ENCODE results near the gene ITFG2.
"Not testable (repeated sequence)": the region's sequence is repeated elsewhere in the genome, so short reads cannot be mapped to it uniquely, and the experiment has no call there.

The ITFG2 gene

DNA sequence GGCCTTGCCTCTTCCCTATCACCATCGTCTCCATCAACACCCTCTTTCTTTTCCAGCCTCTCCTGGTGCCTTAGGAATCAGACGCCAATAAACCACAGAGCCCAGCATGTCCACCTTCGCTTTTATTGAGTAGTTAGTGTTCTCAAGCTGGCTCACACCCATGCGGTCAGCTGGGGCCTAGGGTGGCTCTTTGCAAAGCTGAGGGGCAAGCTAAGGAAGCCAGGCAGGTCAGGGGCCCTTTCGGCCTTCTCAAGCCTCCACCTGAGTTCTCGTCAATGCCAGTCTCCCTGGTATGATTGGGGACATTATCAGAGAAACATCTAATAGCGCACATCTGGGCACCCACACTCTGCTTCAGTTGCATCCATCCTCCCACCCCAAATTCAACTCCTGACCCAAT is 45.1 kb downstream of the ITFG2 start:
- TF ChIP-seq, protein P1, sequence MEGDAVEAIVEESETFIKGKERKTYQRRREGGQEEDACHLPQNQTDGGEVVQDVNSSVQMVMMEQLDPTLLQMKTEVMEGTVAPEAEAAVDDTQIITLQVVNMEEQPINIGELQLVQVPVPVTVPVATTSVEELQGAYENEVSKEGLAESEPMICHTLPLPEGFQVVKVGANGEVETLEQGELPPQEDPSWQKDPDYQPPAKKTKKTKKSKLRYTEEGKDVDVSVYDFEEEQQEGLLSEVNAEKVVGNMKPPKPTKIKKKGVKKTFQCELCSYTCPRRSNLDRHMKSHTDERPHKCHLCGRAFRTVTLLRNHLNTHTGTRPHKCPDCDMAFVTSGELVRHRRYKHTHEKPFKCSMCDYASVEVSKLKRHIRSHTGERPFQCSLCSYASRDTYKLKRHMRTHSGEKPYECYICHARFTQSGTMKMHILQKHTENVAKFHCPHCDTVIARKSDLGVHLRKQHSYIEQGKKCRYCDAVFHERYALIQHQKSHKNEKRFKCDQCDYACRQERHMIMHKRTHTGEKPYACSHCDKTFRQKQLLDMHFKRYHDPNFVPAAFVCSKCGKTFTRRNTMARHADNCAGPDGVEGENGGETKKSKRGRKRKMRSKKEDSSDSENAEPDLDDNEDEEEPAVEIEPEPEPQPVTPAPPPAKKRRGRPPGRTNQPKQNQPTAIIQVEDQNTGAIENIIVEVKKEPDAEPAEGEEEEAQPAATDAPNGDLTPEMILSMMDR (IDR thresholded peaks at IDR 0.05; ENCODE audit: extremely low read depth, insufficient read depth, missing control alignments) = no peak
- in situ Hi-C loops (cut with MboI; ENCODE audit: low pct_unique_long_range_greater_than_20kb, low sequenced_read_pairs, unreplicated experiment) = no loop called here
- DNase-seq (ENCODE audit: low spot score) = no peak

DNA sequence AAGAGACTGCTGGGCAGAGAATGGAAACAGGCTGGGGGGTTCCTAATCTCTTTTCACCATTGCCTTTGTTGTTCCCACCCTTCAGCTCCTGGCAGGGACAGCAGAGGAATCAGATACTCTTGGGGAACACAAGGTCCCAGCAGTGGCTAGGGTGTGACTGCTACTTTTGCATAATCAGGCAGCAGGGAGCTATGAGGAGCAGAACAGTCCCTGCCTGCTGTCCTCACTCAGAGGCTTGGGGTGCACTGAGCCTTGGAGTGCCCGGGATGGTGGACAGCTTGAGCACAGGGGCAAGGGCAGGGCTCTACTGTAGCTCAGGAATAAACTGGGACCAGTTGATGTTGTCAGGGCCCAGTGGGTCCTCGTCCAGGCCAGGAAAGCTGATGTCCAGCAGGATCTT is 45.9 kb downstream of the ITFG2 start:
- DNase-seq (ENCODE audit: low spot score) = no peak
- TF ChIP-seq, protein P1 (IDR thresholded peaks at IDR 0.05; ENCODE audit: extremely low read depth, insufficient read depth, missing control alignments) = no peak
- in situ Hi-C loops (cut with MboI; ENCODE audit: low pct_unique_long_range_greater_than_20kb, low sequenced_read_pairs, unreplicated experiment) = no loop called here

DNA sequence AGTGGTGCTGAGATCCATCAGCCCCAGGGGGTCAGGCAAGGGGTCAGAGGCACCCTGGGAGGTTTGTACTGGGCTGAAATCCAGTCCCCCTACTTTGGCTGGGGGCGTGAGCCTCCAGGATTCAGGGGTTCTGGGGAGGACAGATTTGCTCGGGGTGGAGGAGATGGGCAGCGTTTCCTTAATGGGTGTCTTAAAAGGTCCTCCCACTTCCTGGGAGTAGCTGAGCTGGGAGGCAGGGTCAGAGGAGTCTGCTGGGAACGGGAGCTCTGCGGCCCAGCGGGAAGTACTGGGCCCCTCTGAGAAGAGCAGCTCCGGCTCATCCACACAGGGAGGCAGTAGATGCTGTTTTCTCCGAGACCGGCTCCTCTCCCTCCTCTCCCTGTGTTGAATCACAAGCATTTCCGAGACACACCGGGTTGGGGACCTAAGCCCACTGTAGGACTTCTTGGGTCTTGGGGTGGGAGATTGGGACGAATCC is 46.5 kb downstream of the ITFG2 start:
- in situ Hi-C loops (cut with MboI; ENCODE audit: low pct_unique_long_range_greater_than_20kb, low sequenced_read_pairs, unreplicated experiment) = no loop called here
- TF ChIP-seq, protein P1 (IDR thresholded peaks at IDR 0.05; ENCODE audit: extremely low read depth, insufficient read depth, missing control alignments) = no peak
- no peak for DNase-seq (ENCODE audit: low spot score)

DNA sequence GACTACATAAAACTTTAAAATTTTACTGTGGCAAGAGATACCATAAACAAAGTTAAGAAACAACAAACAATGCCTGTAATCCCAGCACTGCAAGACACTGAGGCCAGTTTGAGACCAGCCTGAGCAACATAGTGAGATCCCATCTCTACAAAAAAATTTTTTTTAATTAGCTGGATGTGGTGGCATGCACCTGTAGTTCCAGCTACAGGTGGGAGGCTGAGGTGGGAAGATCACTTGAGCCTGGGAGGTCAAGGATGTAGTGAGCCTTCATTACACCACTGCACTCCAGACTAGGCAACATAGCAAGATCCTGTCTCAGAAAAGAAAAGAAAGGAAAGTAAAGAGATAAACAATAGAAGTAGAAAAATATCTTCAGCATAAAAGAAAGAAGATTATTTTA is 47.7 kb downstream of the ITFG2 start:
- TF ChIP-seq, protein P1 (IDR thresholded peaks at IDR 0.05; ENCODE audit: extremely low read depth, insufficient read depth, missing control alignments) = no peak
- in situ Hi-C loops (cut with MboI; ENCODE audit: low pct_unique_long_range_greater_than_20kb, low sequenced_read_pairs, unreplicated experiment) = no loop called here
- DNase-seq (ENCODE audit: low spot score) = no peak

DNA sequence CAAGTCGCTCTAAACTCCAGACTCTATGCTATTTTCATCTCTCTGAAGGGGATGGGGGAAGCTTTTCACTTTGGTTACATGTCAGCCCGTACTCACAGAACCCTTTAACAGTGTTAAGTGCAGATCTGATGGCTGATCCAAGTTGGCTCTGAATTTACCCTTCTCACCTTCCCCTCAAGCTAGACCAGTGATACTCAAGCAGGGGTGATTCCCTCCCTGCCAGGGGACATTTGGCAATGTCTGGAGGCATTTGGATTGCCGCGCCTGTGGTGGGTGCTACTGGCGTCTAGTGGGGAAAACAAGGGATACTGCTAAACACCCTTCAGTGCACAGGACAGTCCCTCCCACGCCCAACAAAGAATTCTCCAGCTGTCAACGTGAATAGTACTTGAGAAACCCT is 50.4 kb downstream of the ITFG2 start:
- in situ Hi-C loops (cut with MboI; ENCODE audit: low pct_unique_long_range_greater_than_20kb, low sequenced_read_pairs, unreplicated experiment) = no loop called here
- no peak for DNase-seq (ENCODE audit: low spot score)
- TF ChIP-seq, protein P1 (IDR thresholded peaks at IDR 0.05; ENCODE audit: extremely low read depth, insufficient read depth, missing control alignments) = no peak

DNA sequence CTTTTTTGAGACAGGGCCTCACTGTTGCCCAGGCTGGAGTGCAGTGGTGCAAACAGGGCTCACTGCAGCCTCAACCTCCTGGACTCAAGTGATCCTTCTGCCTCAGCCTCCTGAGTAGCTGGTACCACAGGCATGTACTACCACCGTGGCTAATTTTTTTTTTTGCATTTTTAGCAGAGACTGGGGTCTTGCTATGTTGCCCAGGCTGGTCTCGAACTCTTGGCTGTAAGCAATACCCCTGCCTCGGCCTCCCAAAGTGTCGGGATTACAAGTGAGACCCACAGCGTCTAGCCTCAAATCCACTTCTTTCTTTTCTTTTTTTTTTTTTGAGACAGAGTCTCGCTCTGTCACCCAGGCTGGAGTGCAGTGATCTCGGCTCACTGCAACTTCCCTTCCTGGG is 50.9 kb downstream of the ITFG2 start:
- DNase-seq (ENCODE audit: low spot score); in situ Hi-C loops (cut with MboI; ENCODE audit: low pct_unique_long_range_greater_than_20kb, low sequenced_read_pairs, unreplicated experiment): not testable (repeated sequence)

DNA sequence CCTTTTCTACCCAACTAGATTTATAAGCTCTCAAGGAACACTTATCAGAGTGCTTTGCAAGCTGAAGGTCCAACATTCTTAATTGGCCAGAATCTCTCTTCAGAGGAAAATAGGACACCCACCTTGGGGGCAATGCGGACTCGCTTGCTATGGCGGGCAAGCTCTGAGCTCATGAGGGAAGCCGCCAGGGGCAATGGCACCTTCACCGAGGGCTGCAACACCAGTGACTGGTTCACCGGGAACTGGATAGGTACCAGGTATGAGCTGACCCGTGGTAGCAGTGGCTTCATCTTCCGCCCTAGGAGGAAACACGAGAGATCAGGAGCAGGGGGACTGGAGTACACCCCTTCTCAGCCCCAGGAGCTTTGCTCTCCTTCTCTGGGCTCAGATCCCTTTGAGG is 51.7 kb downstream of the ITFG2 start:
- TF ChIP-seq, protein P1 (IDR thresholded peaks at IDR 0.05; ENCODE audit: extremely low read depth, insufficient read depth, missing control alignments) = no peak
- in situ Hi-C loops (cut with MboI; ENCODE audit: low pct_unique_long_range_greater_than_20kb, low sequenced_read_pairs, unreplicated experiment) = no loop called here

DNA sequence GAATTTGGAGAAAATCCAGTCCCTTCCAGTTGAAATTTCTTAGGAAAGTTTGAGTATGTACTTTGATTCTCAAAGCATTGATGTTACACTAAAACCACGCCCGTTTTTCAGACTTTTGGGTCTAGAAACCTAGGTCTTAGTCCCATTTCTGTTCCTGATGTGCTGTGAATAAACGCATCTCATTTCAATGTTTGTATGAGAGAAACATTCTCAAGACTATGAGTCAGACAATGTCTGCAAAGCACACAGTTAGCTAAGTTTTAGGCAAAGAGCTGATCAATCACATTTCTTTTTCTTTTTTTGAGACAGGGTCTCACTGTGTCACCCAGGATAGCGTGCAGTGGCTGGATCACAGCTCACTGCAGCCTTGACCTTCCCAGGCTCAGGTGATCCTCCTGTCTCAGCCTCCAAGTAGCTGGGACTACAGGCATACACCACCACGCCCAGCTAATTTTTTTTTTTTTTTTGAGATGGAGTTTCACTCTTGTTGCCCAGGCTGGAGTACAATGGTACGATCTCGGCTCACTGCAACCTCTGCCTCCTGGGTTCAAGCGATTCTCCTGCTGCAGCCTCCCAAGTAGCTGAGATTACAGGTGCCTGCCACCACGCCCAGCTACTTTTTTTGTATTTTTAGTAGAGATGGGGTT is 56.6 kb downstream of the ITFG2 start:
- DNase-seq (ENCODE audit: low spot score); in situ Hi-C loops (cut with MboI; ENCODE audit: low pct_unique_long_range_greater_than_20kb, low sequenced_read_pairs, unreplicated experiment): not testable (repeated sequence)

More for the DNA sequence above, 51.7 kb downstream of the ITFG2 start:
- no peak for DNase-seq (ENCODE audit: low spot score)
